HG02970 (cell line): ENCODE data around the gene TBCK.

Experiments used
- ATAC-seq: cut with Tn5 transposase; IDR thresholded peaks from one replicate; pipeline ENCODE4 v1.9.1; 2021; ENCODE audit warnings: mild to moderate bottlenecking, moderate library complexity, moderate number of reproducible peaks; ENCODE audit not compliant: unreplicated experiment, low FRiP score

The TBCK gene

GRCh38 chr4:106002994-106003393 lies 313.0 kb downstream of the TBCK start:
- ATAC-seq = no peak

GRCh38 chr4:105998171-105999063 lies 317.6 kb downstream of the TBCK start:
- ATAC-seq = no peak

GRCh38 chr4:105996845-105997244 lies 319.2 kb downstream of the TBCK start:
- no peak for ATAC-seq

- ATAC-seq = no peak
Measured at GRCh38 chr4:105994841-105995501, 321.0 kb downstream of the TBCK start.

GRCh38 chr4:105994061-105994460 lies 321.9 kb downstream of the TBCK start:
- ATAC-seq = no peak

- ATAC-seq = no peak
Measured at GRCh38 chr4:105992641-105993305, 323.2 kb downstream of the TBCK start.

GRCh38 chr4:105991726-105992125 lies 324.3 kb downstream of the TBCK start:
- no peak for ATAC-seq
